ENCODE measurements around the gene BDH1.
"Not testable (repeated sequence)": the region's sequence is repeated elsewhere in the genome, so short reads cannot be mapped to it uniquely, and the experiment has no call there.

Gene BDH1, protein sequence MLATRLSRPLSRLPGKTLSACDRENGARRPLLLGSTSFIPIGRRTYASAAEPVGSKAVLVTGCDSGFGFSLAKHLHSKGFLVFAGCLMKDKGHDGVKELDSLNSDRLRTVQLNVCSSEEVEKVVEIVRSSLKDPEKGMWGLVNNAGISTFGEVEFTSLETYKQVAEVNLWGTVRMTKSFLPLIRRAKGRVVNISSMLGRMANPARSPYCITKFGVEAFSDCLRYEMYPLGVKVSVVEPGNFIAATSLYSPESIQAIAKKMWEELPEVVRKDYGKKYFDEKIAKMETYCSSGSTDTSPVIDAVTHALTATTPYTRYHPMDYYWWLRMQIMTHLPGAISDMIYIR

DNA sequence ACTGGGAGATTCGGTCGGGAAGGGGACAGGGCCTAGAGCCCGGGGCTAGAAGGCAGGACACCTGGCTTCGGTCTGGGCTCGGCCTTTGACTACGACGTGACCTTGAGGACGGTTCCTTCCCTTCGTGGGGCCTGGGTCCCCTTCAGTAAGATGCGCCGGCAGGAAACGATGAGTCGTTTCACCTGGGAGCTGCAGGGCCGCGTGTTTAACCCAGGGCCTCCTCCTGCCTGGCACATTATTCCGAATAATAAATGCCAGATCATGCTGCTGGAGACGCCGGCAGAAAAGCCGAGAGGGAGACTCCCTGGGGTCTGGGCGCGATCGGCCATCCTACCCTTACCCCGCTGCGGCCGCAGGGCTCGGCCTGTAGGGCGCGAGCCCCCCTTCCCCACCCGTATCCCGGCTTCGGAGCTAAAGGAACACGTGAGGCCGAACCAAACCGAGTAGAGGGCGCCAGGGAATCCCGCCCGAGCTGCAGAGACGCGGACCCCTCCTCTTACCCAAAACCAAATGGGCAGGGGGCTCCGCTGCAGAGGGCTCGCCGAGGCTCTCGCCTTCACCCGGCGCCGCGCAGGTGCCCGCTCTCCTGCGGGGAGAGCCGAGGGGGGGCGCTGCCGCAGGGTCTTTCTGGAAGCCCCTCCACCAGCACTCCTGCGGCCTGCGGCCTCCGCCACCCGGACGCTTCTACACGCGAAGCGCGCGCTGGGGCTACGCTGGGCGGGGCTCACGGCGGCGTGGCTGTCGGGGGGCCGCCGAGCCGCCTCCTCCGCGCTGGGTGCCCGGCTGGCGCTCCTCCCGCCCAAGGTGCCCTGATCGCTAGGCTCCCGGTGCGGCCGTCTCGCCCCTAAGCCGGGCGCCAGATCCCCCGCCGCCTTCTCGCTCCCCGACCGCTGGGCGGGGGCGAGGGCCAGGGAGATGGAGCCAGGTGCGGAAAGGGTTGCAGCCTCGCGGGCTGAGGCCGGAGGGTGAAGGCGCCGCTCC lies at the start of gene BDH1:
TSS of gene BDH1 (minus strand) at position 688 of the 981 bp plus-strand sequence. CDS start 9,525 bp downstream, outside the sequence.
- FAIRE-seq: no peak

DNA sequence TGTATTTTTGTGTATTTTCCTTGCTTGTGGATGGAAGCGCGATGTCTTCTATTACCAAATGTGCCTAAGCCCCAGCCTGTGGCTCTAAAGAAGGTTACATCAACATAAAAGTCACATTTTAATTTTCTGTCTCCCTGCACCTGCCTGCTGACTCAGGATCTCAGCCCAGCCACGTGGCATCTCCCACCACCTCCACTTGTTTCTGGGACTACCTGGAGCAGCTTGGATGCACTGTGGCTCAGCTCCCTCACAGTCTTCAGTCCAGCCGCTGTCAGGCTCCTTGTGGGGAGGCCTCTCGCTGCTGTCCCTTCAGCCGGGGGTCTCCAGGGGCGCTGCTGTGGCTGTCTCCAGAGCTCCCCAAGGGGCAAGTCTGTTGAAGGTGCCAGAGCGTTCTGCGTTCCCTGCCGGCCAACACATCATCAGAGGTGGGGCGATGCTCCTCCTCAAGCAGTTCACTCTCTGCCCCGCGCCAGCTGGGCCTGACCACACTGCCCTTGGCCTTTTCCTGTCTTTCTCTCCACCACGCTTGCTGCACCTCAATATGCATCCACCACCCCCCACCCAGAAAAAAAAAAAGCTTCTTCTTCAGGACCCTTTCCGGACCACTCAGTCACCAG lies 47.7 kb upstream of the BDH1 start:
- no peak for FAIRE-seq

- not testable (repeated sequence) for FAIRE-seq
Observed at GRCh38 chr3:197602351-197602750, 46.6 kb upstream of the BDH1 start.

- not testable (repeated sequence) for FAIRE-seq
Observed at GRCh38 chr3:197601566-197601840, 45.7 kb upstream of the BDH1 start.

GRCh38 chr3:197600796-197601565 lies 45.2 kb upstream of the BDH1 start:
- no peak for FAIRE-seq

GRCh38 chr3:197599089-197599765 lies 43.5 kb upstream of the BDH1 start:
- FAIRE-seq: no peak

DNA sequence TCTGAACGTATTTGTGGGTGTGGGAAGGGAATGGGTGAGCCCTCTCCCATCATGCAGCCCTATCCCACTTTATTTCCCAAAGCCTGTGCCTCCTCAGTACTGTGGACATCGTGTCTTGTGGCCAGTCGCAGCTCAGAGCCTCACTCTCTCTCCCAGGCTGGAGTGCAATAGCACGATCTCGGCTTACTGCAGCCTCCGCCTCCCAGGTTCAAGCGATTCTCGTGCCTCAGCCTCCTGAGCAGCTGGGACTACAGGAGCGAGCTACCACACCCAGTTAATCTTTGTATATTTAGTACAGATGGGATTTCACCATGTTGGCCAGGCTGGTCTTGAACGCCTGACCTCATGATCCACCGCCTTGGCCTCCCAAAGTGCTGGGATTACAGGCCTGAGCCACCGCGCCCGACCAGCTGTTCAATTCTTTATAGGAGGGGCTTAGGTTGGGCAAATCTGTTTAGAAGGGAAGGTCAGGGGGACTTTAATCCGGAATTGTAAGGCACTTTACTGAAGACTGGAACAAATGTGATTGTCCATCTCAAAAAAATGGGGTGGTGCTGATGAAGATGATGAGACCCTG lies 42.7 kb upstream of the BDH1 start:
- FAIRE-seq: no peak

GRCh38 chr3:197597335-197597734 lies 41.6 kb upstream of the BDH1 start:
- no peak for FAIRE-seq

DNA sequence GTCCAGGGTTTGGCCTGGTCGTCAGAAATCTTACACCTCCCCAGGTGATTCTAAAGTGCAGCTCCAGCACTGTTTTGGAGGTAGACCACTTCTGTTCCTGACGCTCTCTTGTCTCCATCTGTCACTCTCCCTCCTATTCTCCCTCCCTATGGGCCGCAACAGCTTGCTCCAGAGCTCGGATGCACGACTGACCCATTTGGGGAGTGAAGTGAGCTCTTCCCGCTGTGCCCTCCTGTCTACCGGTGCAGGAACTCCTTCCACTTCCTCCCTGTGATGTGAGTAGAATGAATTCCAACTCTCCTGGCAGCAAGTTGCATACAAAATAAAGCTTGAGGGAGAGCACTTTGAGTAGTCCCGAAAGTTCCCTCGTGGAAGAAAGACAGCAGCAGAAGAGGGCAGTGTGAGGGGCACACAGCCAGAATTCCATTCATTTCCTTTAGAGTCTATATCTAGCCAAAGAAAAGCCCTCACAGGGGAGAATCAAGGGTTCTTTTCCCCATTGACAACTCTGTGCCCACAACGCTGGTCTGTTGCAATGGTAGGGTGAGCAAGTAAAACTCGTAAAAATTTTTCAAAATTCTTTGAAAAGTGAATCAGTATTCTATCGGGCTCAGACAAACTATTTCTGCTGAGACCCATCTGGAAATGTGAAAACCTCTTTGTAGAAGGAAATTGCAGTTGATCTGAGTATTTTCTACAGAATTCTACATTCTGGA lies 39.9 kb upstream of the BDH1 start:
- no peak for FAIRE-seq

DNA sequence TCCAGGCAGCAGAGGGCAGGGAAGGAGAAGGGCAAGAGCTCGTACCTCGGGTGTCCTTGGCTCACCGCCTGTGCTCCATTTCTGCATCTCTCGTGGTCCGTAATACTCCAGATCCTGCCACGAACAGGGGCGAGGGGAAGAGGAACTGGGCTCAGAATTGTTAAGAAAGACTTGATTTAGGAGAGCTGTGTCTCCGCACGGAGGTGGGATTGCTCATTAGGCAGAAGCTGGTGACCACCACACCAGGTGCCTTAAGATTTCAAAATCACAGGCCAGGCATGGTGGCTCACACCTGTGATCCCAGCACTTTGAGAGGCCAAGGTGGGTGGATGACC lies 37.2 kb upstream of the BDH1 start:
- no peak for FAIRE-seq

- no peak for FAIRE-seq
Observed at GRCh38 chr3:197592361-197593045, 36.7 kb upstream of the BDH1 start.

- no peak for FAIRE-seq
Observed at GRCh38 chr3:197591816-197592215, 36.0 kb upstream of the BDH1 start.

GRCh38 chr3:197590313-197590962 lies 34.7 kb upstream of the BDH1 start:
- no peak for FAIRE-seq

GRCh38 chr3:197589545-197589944 lies 33.8 kb upstream of the BDH1 start:
- FAIRE-seq: no peak

GRCh38 chr3:197586768-197587167 lies 31.0 kb upstream of the BDH1 start:
- not testable (repeated sequence) for FAIRE-seq

DNA sequence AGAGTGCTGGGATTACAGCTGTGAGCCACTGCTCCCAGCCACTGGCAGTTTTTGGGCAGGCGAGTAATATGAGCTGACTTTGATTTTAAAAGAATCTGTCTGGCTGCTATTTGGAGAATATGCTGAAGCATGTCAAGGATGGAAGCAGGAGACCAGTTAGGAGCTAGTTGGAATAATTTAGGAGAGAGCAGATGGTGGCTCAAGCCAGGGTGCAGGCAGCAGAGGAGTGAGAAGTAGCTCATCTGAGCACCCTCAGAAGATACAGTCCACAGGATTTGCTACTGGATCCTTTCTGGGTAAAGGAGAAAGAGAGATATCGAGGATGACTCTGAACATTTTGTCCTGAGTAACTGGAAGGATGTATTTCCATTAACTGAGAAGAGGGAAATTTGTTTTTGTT lies 30.4 kb upstream of the BDH1 start:
- FAIRE-seq: no peak

DNA sequence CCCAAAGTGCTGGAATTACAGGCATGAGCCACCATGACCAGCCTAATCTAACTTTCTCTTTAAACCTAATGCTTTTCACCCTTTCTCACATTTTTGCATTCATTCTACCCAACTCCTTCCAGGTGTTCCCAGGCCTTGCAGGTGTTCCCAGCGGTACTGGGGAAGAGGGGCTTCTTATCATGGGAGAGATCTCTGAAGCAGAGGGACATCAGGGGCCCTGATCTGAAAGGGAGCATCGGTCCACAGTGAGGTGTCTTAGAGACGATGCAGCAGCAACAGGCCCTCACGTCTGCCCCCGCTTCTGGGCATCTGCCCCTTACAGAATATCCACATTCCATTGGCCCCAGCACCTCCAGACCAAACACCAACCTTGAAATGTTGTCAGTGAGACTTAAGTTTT lies 29.0 kb upstream of the BDH1 start:
- no peak for FAIRE-seq

GRCh38 chr3:197583371-197583770 lies 27.6 kb upstream of the BDH1 start:
- no peak for FAIRE-seq

DNA sequence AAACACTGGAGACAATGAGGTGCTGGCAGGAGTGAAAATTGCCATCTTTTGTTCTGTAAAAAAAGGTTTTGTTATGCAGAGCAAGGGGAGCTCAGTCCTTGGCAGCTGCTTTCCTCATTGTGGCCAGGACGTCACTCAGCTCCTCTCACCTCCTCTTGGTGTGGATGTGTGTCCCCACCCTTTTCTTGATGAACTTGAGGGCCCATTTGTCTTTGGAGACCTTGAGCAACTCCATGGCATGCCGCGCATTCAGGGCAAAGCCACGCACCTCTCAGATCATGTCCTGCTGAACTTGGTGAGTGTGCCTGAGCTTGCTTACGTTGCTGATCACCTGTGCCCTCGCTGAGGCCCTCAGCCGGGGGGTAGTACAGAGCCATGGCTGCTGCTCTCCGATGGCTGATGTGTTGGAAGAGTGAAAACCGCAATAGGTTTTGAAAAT lies 24.5 kb upstream of the BDH1 start:
- no peak for FAIRE-seq

DNA sequence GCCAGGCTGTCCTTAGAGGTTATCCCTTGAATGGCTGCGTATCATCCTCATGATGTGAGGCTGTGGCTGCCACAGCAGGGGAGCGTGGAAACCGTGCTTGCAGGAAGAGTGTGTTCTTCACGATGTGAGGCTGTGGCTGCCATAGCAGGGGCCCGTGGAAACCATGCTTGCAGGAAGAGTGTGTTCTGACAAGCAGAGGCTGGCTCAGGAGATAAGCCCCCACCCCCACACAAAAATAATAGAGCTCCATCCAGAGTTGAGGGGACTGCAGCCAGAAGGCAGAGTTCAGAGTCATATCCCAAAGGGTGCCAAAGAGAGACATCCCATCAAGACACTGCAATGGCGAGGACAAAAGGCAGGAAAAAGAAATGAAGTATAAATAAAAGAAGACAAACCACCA lies 22.6 kb upstream of the BDH1 start:
- FAIRE-seq: no peak

All from colon (tissue), 2 donors.